ENCODE results near the gene KHDRBS1. TPM values are rescaled to one million over a fixed set of nuclear protein-coding genes. Genes with fewer than 3 reads are reported as not detected.
A peak's percentile ranks its signal among the peaks of the same experiment; 100 is the strongest.

The KHDRBS1 gene
- polyA plus RNA-seq, 1 experiment, result 24.1 TPM

GRCh38 chr1:32068957-32069588 is 55.4 kb downstream of the KHDRBS1 start:
- ChIA-PET POLR2A (no interaction called here), CTCF (no interaction called here)

GRCh38 chr1:32071758-32072621 is 58.3 kb downstream of the KHDRBS1 start:
- no peak for DNase-seq (ENCODE audit: low read depth)

More at GRCh38 chr1:32068957-32069588, 55.4 kb downstream of the KHDRBS1 start:
- Histone ChIP-seq H3K4me3 (ENCODE audit: low read depth, low read length) (no peak overlapping the region), H3K36me3 (ENCODE audit: control insufficient read depth, insufficient read depth, low read length) (no peaks in the 10 kb centered on the region; the same call in 1 of the 2 replicates), H3K27me3 (ENCODE audit: control insufficient read depth, insufficient read depth, low read length) (no peaks in the 10 kb centered on the region)
- TF ChIP-seq, protein P1, sequence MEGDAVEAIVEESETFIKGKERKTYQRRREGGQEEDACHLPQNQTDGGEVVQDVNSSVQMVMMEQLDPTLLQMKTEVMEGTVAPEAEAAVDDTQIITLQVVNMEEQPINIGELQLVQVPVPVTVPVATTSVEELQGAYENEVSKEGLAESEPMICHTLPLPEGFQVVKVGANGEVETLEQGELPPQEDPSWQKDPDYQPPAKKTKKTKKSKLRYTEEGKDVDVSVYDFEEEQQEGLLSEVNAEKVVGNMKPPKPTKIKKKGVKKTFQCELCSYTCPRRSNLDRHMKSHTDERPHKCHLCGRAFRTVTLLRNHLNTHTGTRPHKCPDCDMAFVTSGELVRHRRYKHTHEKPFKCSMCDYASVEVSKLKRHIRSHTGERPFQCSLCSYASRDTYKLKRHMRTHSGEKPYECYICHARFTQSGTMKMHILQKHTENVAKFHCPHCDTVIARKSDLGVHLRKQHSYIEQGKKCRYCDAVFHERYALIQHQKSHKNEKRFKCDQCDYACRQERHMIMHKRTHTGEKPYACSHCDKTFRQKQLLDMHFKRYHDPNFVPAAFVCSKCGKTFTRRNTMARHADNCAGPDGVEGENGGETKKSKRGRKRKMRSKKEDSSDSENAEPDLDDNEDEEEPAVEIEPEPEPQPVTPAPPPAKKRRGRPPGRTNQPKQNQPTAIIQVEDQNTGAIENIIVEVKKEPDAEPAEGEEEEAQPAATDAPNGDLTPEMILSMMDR (IDR thresholded peaks at IDR 0.05; ENCODE audit: insufficient read depth, low read depth, low read length), result no peak
- no peak for DNase-seq (ENCODE audit: low read depth)

GRCh38 chr1:32072622-32073298 is 59.1 kb downstream of the KHDRBS1 start, which contains the start of gene TMEM39B:
Gene TMEM39B (plus strand): TSS chr1:32072939. CDS start chr1:32073048, 109 bp downstream.
- Histone ChIP-seq H3K27me3 (ENCODE audit: control insufficient read depth, insufficient read depth, low read length) (no peaks in the 10 kb centered on the region), H3K36me3 (ENCODE audit: control insufficient read depth, insufficient read depth, low read length) (peaks cover 17% of the 10 kb centered on the region), H3K4me3 (ENCODE audit: low read depth, low read length) (peak within 1 kb of the TSS; percentile 95)
- ChIA-PET CTCF (interaction anchor here (0.5 to 2.5 kb wide), 14 partner anchors 10 to 421 kb away, joined by 3 to 9 read pairs (median 3); partner anchors contain the start of gene TXLNA), POLR2A (interaction anchor here (0.6 to 1.6 kb wide), 5 partner anchors 10 to 232 kb away, joined by 3 to 9 read pairs (median 3); no protein-coding TSS in a partner anchor)
- TF ChIP-seq, protein P1 (IDR thresholded peaks at IDR 0.05; ENCODE audit: insufficient read depth, low read depth, low read length), result no peak
- peak; percentile 77 for DNase-seq (ENCODE audit: low read depth)

More at GRCh38 chr1:32071758-32072621, 58.3 kb downstream of the KHDRBS1 start:
- no peaks in the 10 kb centered on the region for H3K27me3 ChIP-seq (ENCODE audit: control insufficient read depth, insufficient read depth, low read length)
- H3K4me3 ChIP-seq (ENCODE audit: low read depth, low read length), result peak overlapping the region; percentile 95
- H3K36me3 ChIP-seq (ENCODE audit: control insufficient read depth, insufficient read depth, low read length), result peaks cover 9% of the 10 kb centered on the region
- POLR2A ChIA-PET, result interaction anchor here (0.6 to 1.6 kb wide), 2 partner anchors 9 to 233 kb away, joined by 6 to 9 read pairs; no protein-coding TSS in a partner anchor
- CTCF ChIA-PET, result interaction anchor here (0.8 to 2.5 kb wide), 6 partner anchors 9 to 108 kb away, joined by 3 to 9 read pairs (median 4); partner anchors contain the start of gene TXLNA
- TF ChIP-seq, protein P1 (IDR thresholded peaks at IDR 0.05; ENCODE audit: insufficient read depth, low read depth, low read length), result no peak

DNA sequence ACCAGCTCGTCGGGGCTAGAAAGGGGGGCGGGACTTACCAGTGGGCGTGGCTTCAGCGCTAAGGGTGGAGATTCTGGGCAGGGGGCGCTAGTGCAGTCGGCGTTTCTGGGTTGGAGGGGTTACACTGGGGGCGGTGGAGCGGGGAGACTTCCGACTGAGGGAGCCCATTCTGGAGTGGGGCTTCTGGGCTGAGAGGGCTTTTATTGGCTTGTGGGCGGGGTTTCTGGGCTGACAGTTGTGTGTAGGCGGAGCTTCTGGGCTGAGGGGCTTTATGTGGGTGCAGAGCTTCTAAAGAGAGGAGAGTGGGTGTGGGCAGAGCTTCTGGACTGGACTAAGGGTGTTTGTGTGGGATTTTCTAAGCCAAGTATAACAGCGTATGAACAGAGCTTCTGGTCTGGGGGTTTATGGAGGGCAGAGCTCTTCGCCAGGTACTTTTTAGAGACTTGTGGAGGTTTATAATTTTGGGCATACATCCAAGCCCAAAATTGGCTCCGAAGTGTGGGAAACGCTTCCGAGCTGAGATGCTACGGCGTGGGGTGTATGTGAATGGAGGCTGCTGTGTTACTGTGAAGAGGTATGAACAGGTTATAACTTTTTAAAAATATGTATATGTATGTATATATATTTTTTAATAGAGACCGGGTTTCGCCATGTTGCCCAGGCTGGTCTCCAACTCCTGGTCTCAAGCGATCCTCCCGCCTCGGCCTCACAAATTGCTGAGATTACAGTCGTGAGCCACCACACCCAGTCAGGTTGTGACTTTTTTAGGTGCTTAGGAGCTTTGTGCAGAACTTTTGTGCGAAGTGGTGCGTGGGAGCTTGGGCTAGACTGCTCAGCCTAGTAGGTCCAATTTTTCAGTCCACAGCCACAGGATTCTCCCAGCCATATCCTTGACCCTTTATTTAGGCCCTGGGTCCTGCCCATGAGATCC is 59.9 kb downstream of the KHDRBS1 start:
- DNase-seq (ENCODE audit: low read depth), result no peak
- ChIA-PET CTCF (interaction anchor here (0.5 to 2.5 kb wide), 12 partner anchors 10 to 422 kb away, joined by 3 to 9 read pairs (median 3); no protein-coding TSS in a partner anchor), POLR2A (interaction anchor here (0.6 to 1.0 kb wide), 2 partner anchors 17 to 167 kb away, joined by 3 read pairs; no protein-coding TSS in a partner anchor)
- H3K4me3 ChIP-seq (ENCODE audit: low read depth, low read length), result peak overlapping the region; percentile 95
- TF ChIP-seq, protein P1 (IDR thresholded peaks at IDR 0.05; ENCODE audit: insufficient read depth, low read depth, low read length), result peak; percentile 43
- H3K36me3 ChIP-seq (ENCODE audit: control insufficient read depth, insufficient read depth, low read length), result peaks cover 20% of the 10 kb centered on the region
- H3K27me3 ChIP-seq (ENCODE audit: control insufficient read depth, insufficient read depth, low read length), result no peaks in the 10 kb centered on the region

All from BJ (cell line).